Suprapubic skin (tissue), 3 donors: ENCODE results near the gene GRM5.

Experiments
- CTCF ChIP-seq, 2 donors: fragments of 200-600 bp in 1 of 2; fragments of 450-650 bp in 1 of 2; sonication (generic) in 1 of 2; IDR thresholded peaks; one replicate each; pipeline ENCODE4 v1.5.1; 2016 to 2019; ENCODE audit warnings: antibody characterized with exemption in 2 of 2, mild to moderate bottlenecking in 1 of 2, moderate library complexity in 1 of 2
- EP300 ChIP-seq: sonication (generic); formaldehyde crosslinking; IDR thresholded peaks from one replicate; pipeline ENCODE4 v1.6.1; 2017; ENCODE audit warnings: antibody characterized with exemption
- POLR2A ChIP-seq, 2 donors: fragments of 450-650 bp; IDR thresholded peaks; one replicate each; pipeline ENCODE4 v1.6.1; 2017; ENCODE audit warnings: antibody characterized with exemption in 2 of 2, mild to moderate bottlenecking in 2 of 2, moderate library complexity in 2 of 2

- no peak for TF ChIP-seq CTCF (IDR thresholded peaks at IDR 0.05)
- no peak for TF ChIP-seq EP300
- TF ChIP-seq POLR2A (IDR thresholded peaks at IDR 0.05): no peak
Observed at GRCh38 chr11:88507771-88508417, 557.9 kb downstream of the GRM5 start.
